T-helper 2 cell treated with Interferon-gamma antibody and Interleukin-4, amounts not matched to agents 5 μg/mL and 100 μg/mL, for 36 hours (primary cell): ENCODE results near the gene BOLA3.

Experiments used
- DNase-seq: peaks from one replicate; pipeline ENCODE4 v3.0.0; 2021; ENCODE audit warnings: low spot score
- H3K27ac Mint-ChIP-seq: one replicate; pipeline ENCODE4 v1.8.0; 2021; ENCODE audit warnings: mild to moderate bottlenecking, mixed read lengths
- H3K27me3 Mint-ChIP-seq: one replicate; pipeline ENCODE4 v1.8.0; 2021; ENCODE audit warnings: low read depth, mixed read lengths
- H3K36me3 Mint-ChIP-seq: one replicate; pipeline ENCODE4 v1.8.0; 2021; ENCODE audit warnings: low read depth, mixed read lengths
- H3K4me1 Mint-ChIP-seq: one replicate; pipeline ENCODE4 v1.8.0; 2021; ENCODE audit warnings: low read depth, mixed read lengths
- H3K4me3 Mint-ChIP-seq: one replicate; pipeline ENCODE4 v1.8.0; 2022; ENCODE audit warnings: mild to moderate bottlenecking, moderate library complexity, mixed read lengths
- H3K9me3 Mint-ChIP-seq: one replicate; pipeline ENCODE4 v1.8.0; 2021; ENCODE audit warnings: mixed read lengths

The BOLA3 gene

GRCh38 chr2:74177696-74178095 is 30.0 kb upstream of the BOLA3 start:
- DNase-seq = no peak
- peaks cover 43% of the 10 kb centered on the region for H3K4me1 Mint-ChIP-seq
- no peaks in the 10 kb centered on the region for H3K9me3 Mint-ChIP-seq
- H3K27me3 Mint-ChIP-seq = no peaks in the 10 kb centered on the region
- peak overlapping the region; percentile 89 for H3K4me3 Mint-ChIP-seq
- H3K27ac Mint-ChIP-seq = peak overlapping the region; percentile 83
- H3K36me3 Mint-ChIP-seq = peaks cover 29% of the 10 kb centered on the region

- H3K4me3 Mint-ChIP-seq = peak overlapping the region; percentile 2
- H3K27me3 Mint-ChIP-seq = no peaks in the 10 kb centered on the region
- no peaks in the 10 kb centered on the region for H3K9me3 Mint-ChIP-seq
- H3K4me1 Mint-ChIP-seq = peaks cover 42% of the 10 kb centered on the region
- no peak for DNase-seq
- no peak overlapping the region for H3K27ac Mint-ChIP-seq
- H3K36me3 Mint-ChIP-seq = peaks cover 44% of the 10 kb centered on the region
Observed at GRCh38 chr2:74174909-74175308, 27.2 kb upstream of the BOLA3 start.

GRCh38 chr2:74168739-74169138 is 21.0 kb upstream of the BOLA3 start:
- Mint-ChIP-seq H3K4me1 (peaks cover 14% of the 10 kb centered on the region), H3K36me3 (peaks cover 58% of the 10 kb centered on the region), H3K4me3 (no peak overlapping the region), H3K27me3 (no peaks in the 10 kb centered on the region), H3K9me3 (peaks cover 11% of the 10 kb centered on the region), H3K27ac (no peak overlapping the region)
- no peak for DNase-seq

- DNase-seq = no peak
- Mint-ChIP-seq H3K4me3 (no peak overlapping the region), H3K9me3 (peaks cover 11% of the 10 kb centered on the region), H3K4me1 (peaks cover 3% of the 10 kb centered on the region), H3K27me3 (no peaks in the 10 kb centered on the region), H3K36me3 (peaks cover 54% of the 10 kb centered on the region), H3K27ac (no peak overlapping the region)
Observed at GRCh38 chr2:74164761-74165160, 17.0 kb upstream of the BOLA3 start.

- Mint-ChIP-seq H3K9me3 (peaks cover 11% of the 10 kb centered on the region), H3K27ac (no peak overlapping the region), H3K36me3 (peaks cover 58% of the 10 kb centered on the region), H3K4me1 (no peaks in the 10 kb centered on the region), H3K4me3 (no peak overlapping the region), H3K27me3 (no peaks in the 10 kb centered on the region)
- no peak for DNase-seq
Observed at GRCh38 chr2:74162951-74163350, 15.2 kb upstream of the BOLA3 start.

- no peak overlapping the region for H3K4me3 Mint-ChIP-seq
- no peak for DNase-seq
- peaks cover 66% of the 10 kb centered on the region for H3K36me3 Mint-ChIP-seq
- no peaks in the 10 kb centered on the region for H3K9me3 Mint-ChIP-seq
- H3K27me3 Mint-ChIP-seq = no peaks in the 10 kb centered on the region
- H3K27ac Mint-ChIP-seq = no peak overlapping the region
- H3K4me1 Mint-ChIP-seq = peaks cover 2% of the 10 kb centered on the region
Observed at GRCh38 chr2:74155830-74156229, 8.1 kb upstream of the BOLA3 start.

- no peak for DNase-seq
- Mint-ChIP-seq H3K27ac (no peak overlapping the region), H3K36me3 (peaks cover 54% of the 10 kb centered on the region), H3K27me3 (no peaks in the 10 kb centered on the region), H3K4me1 (peaks cover 2% of the 10 kb centered on the region), H3K9me3 (no peaks in the 10 kb centered on the region), H3K4me3 (no peak overlapping the region)
Observed at GRCh38 chr2:74152954-74153353, 5.2 kb upstream of the BOLA3 start.

- Mint-ChIP-seq H3K4me3 (peak overlapping the region; percentile 6), H3K27me3 (no peaks in the 10 kb centered on the region), H3K9me3 (no peaks in the 10 kb centered on the region), H3K36me3 (peaks cover 29% of the 10 kb centered on the region), H3K27ac (no peak overlapping the region), H3K4me1 (peaks cover 2% of the 10 kb centered on the region)
- DNase-seq = no peak
Observed at GRCh38 chr2:74149570-74150319, 2.0 kb upstream of the BOLA3 start.

GRCh38 chr2:74149247-74149525 is 1.5 kb upstream of the BOLA3 start:
- Mint-ChIP-seq H3K9me3 (no peaks in the 10 kb centered on the region), H3K27ac (no peak overlapping the region), H3K27me3 (no peaks in the 10 kb centered on the region), H3K4me3 (peak overlapping the region; percentile 6), H3K36me3 (peaks cover 25% of the 10 kb centered on the region), H3K4me1 (peaks cover 2% of the 10 kb centered on the region)
- no peak for DNase-seq

DNA sequence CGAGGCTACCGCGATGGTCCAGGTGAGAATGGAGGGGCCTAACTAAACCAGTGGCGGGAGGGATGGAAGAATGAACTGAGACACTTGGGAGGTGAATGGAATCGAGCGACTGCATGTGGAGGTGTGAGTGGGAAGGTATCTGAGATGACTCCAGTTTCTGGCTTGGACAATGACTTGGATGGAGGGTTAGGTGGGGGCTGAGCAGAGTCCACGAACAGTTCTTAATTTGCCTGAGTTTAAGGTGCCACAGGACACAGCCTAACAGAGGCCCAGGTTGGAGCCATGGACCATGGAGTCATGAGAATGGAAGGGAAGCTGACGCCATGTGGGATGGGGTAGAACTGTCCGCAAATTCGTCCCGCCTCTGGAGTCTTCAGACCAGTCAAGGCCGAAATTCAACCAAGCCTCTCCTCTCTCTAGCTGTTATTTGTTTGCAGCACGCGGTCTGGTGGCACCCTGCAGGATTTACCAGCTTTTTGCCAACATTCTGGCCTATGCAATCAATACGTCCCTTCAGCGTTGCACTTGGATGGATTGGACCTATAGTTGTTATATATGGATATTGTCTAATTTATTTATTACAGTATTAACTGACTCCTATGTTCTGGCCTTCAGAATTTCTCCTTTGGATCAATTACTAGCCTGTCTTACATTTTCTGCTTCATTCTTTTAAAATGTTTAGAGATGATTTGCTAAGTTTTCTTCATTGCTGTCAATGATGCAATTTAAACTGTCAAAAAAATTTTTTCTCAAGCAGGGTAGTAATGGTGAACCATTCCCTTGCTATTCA is 940 bp upstream of the BOLA3 start:
- no peak overlapping the region for H3K4me3 Mint-ChIP-seq
- H3K36me3 Mint-ChIP-seq = peaks cover 20% of the 10 kb centered on the region
- DNase-seq = no peak
- H3K27me3 Mint-ChIP-seq = no peaks in the 10 kb centered on the region
- peaks cover 2% of the 10 kb centered on the region for H3K4me1 Mint-ChIP-seq
- H3K9me3 Mint-ChIP-seq = no peaks in the 10 kb centered on the region
- H3K27ac Mint-ChIP-seq = no peak overlapping the region

- no peak overlapping the region for H3K4me3 Mint-ChIP-seq
- H3K27ac Mint-ChIP-seq = no peak overlapping the region
- H3K4me1 Mint-ChIP-seq = no peaks in the 10 kb centered on the region
- H3K27me3 Mint-ChIP-seq = no peaks in the 10 kb centered on the region
- peaks cover 16% of the 10 kb centered on the region for H3K36me3 Mint-ChIP-seq
- DNase-seq = peak; percentile 64
- no peaks in the 10 kb centered on the region for H3K9me3 Mint-ChIP-seq
Observed at GRCh38 chr2:74146929-74147726, 584 bp downstream of the BOLA3 start.

DNA sequence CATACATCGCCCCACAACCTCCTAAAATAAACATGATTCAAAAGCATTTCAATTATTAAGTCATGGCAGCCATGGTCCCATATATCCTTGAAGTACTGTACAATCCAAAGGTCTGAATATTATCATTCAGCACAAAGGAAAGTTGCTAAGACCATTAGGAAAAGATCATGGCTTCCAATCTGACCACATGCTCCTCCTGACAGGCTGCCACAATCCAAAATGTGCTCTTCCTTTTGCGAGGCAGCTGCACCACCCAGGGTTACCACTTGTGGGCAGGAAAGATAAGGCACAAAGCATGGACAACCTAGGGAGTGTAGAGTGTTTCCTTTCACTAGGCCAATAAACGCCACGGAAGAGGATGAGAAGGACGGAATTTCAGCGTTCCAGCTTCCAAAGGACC is 5.4 kb downstream of the BOLA3 start:
- no peaks in the 10 kb centered on the region for H3K9me3 Mint-ChIP-seq
- H3K4me3 Mint-ChIP-seq = no peak overlapping the region
- H3K4me1 Mint-ChIP-seq = no peaks in the 10 kb centered on the region
- DNase-seq = no peak
- no peaks in the 10 kb centered on the region for H3K27me3 Mint-ChIP-seq
- H3K27ac Mint-ChIP-seq = no peak overlapping the region
- peaks cover 10% of the 10 kb centered on the region for H3K36me3 Mint-ChIP-seq

DNA sequence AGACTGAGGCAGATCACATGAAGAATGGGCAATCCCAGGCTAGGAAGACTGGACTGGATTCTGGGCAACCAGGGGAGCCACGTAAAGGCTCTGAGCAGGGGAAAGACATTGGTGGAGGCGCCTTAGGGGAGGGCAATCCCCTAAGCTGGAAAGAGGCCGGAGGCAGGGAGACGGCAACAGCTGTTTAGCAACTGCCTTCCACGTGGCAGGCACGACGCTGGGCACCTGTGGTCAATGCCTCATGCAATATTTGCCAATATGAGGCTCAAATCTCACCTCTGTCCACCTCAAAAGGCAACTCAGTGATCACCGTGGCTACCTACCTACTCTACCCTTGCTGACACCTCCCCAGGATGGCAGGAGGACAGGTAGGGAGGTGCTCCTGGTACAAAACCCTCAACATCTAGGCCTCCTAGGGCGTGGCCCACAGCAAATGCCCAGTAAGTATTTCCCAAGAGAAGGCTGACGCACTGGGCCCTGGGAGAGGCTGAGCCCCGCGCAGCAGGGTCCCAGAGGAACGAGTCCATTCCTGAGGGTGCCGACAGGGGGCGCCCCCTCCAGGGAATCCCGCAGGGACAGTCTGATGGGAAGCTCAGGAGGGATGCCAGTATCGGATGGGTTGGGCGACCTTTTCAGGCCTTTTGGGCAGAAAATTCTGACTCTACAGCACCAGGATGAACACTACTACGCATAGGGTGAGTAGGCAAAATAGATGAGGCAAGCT is 8.9 kb downstream of the BOLA3 start:
- Mint-ChIP-seq H3K4me1 (no peaks in the 10 kb centered on the region), H3K27me3 (no peaks in the 10 kb centered on the region), H3K36me3 (peaks cover 23% of the 10 kb centered on the region), H3K4me3 (no peak overlapping the region), H3K27ac (no peak overlapping the region), H3K9me3 (no peaks in the 10 kb centered on the region)
- DNase-seq = no peak
